Liver (tissue), 9 donors: Measurements from ENCODE around the gene COL27A1. TPM values are rescaled to one million over a fixed set of nuclear protein-coding genes. Genes with fewer than 3 reads are reported as not detected.

Experiments
- DNase-seq: peaks from one replicate; pipeline ENCODE4 v3.0.0-alpha.2; 2017; ENCODE audit warnings: low spot score
- H3K27ac ChIP-seq, 2 donors: one replicate each; pipeline ENCODE4 v1.7.0; 2013; ENCODE audit warnings: inconsistent platforms in 2 of 2, low read length in 2 of 2, control low read depth in 1 of 2, low read depth in 1 of 2, mild to moderate bottlenecking in 1 of 2
- H3K27me3 ChIP-seq, 4 donors: one replicate each; pipeline versions ENCODE4 v1.6.1 to v1.7.0; 2013; ENCODE audit warnings: low read length in 3 of 4, inconsistent platforms in 1 of 4, mild to moderate bottlenecking in 1 of 4, moderate library complexity in 1 of 4; ENCODE audit not compliant: control insufficient read depth in 4 of 4, insufficient read depth in 4 of 4
- H3K36me3 ChIP-seq, 4 donors: one replicate each; pipeline versions ENCODE4 v1.6.1 to v1.7.0; 2013; ENCODE audit warnings: low read length in 3 of 4, mild to moderate bottlenecking in 3 of 4, low read depth in 1 of 4, moderate library complexity in 1 of 4; ENCODE audit not compliant: control insufficient read depth in 4 of 4, insufficient read depth in 3 of 4
- H3K4me1 ChIP-seq, 4 donors: one replicate each; pipeline versions ENCODE4 v1.6.1 to v1.7.0; 2013; ENCODE audit warnings: low read length in 3 of 4, mild to moderate bottlenecking in 3 of 4, moderate library complexity in 1 of 4; ENCODE audit not compliant: control insufficient read depth in 4 of 4, insufficient read depth in 4 of 4
- H3K4me3 ChIP-seq, 3 donors: one replicate each; pipeline versions ENCODE4 v1.6.1 to v1.7.0; 2013; ENCODE audit warnings: low read length in 3 of 3, control low read depth in 1 of 3, low read depth in 1 of 3, mild to moderate bottlenecking in 1 of 3
- H3K9ac ChIP-seq, 2 donors: one replicate each; pipeline ENCODE4 v1.7.0; 2013; ENCODE audit warnings: low read length in 2 of 2, mild to moderate bottlenecking in 2 of 2, moderate library complexity in 2 of 2, control low read depth in 1 of 2, low read depth in 1 of 2
- H3K9me3 ChIP-seq, 4 donors: one replicate each; pipeline versions ENCODE4 v1.6.1 to v1.7.0; 2013; ENCODE audit warnings: low read length in 3 of 4; ENCODE audit not compliant: control insufficient read depth in 4 of 4
- ATF3 ChIP-seq: IDR thresholded peaks from 2 replicates; pipeline ENCODE4 v1.6.1; 2016; ENCODE audit warnings: antibody characterized with exemption
- EGR1 ChIP-seq, 2 donors: IDR thresholded peaks; 2 replicates each; pipeline ENCODE4 v1.6.1; 2016 to 2018; ENCODE audit warnings: antibody characterized with exemption in 2 of 2, low read depth in 2 of 2
- FOXA1 ChIP-seq: IDR thresholded peaks from 2 replicates; pipeline ENCODE4 v1.6.1; 2016; ENCODE audit warnings: antibody characterized with exemption
- FOXA2 ChIP-seq: IDR thresholded peaks from 2 replicates; pipeline ENCODE4 v1.6.1; 2016; ENCODE audit warnings: antibody characterized with exemption
- GABPA ChIP-seq, 2 donors: IDR thresholded peaks in 1 of 2; conservative IDR thresholded peaks in 1 of 2; 2 replicates each; pipeline ENCODE4 v1.6.1; 2016; ENCODE audit warnings: antibody characterized with exemption in 2 of 2, mild to moderate bottlenecking in 1 of 2, moderate library complexity in 1 of 2
- HNF4A ChIP-seq, 2 donors: conservative IDR thresholded peaks; 2 replicates each; pipeline ENCODE4 v1.6.1; 2016; ENCODE audit warnings: antibody characterized with exemption in 2 of 2, mild to moderate bottlenecking in 2 of 2
- HNF4G ChIP-seq: IDR thresholded peaks from 2 replicates; pipeline ENCODE4 v1.6.1; 2016; ENCODE audit warnings: antibody characterized with exemption
- JUND ChIP-seq, 2 donors: IDR thresholded peaks; 2 replicates each; pipeline ENCODE4 v1.6.1; 2016; ENCODE audit warnings: antibody characterized with exemption in 2 of 2
- MAX ChIP-seq: IDR thresholded peaks from 2 replicates; pipeline ENCODE4 v1.6.1; 2016; ENCODE audit warnings: antibody characterized with exemption
- RAD21 ChIP-seq, 2 donors: IDR thresholded peaks; 2 replicates each; pipeline ENCODE4 v1.6.1; 2016; ENCODE audit warnings: antibody characterized with exemption in 2 of 2, mild to moderate bottlenecking in 2 of 2
- REST ChIP-seq: IDR thresholded peaks from 2 replicates; pipeline ENCODE4 v1.6.1; 2016; ENCODE audit warnings: antibody characterized with exemption, mild to moderate bottlenecking
- RXRA ChIP-seq, 2 donors: IDR thresholded peaks; 2 replicates each; pipeline ENCODE4 v1.6.1; 2017 to 2018; ENCODE audit warnings: antibody characterized with exemption in 2 of 2, mild to moderate bottlenecking in 1 of 2
- TAF1 ChIP-seq: conservative IDR thresholded peaks from 2 replicates; pipeline ENCODE4 v1.6.1; 2016; ENCODE audit warnings: antibody characterized with exemption, mild to moderate bottlenecking
- YY1 ChIP-seq: IDR thresholded peaks from 2 replicates; pipeline ENCODE4 v1.6.1; 2016; ENCODE audit warnings: antibody characterized with exemption, mild to moderate bottlenecking
- WGBS: extraction: QIAGEN DNeasy Blood & Tissue Kit; methylation state at CpG from one replicate; pipeline ENCODE4 v1.1.7; 2013; 5-methylcytosine and 5-hydroxymethylcytosine counted together
- polyA plus RNA-seq, 2 donors: library from polyadenylated mRNA; stranded (reverse) in 1 of 2; unstranded in 1 of 2; fragments of 200-250 nt in 1 of 2; fragments of >200 nt in 1 of 2; fragmentation: Nextera tagmentation in 1 of 2; extraction: Ambion mirVana in 1 of 2; gene quantifications; one replicate each; pipeline versions ENCODE4 v1.2.1 to v1.2.3, GENCODE V29; 2013 to 2015
- total RNA-seq, 2 donors: library from RNA; depleted of rRNA; stranded (reverse); fragments of >200 nt; gene quantifications; one replicate each; pipeline ENCODE4 v1.2.3, GENCODE V29; 2014
- TF ChIP-seq, protein P1 (sequence below): fragments of 150-350 bp; IDR thresholded peaks from 2 replicates; pipeline ENCODE4 v1.5.1; 2017; ENCODE audit warnings: improper control_type of control experiment, low read depth, low read length; ENCODE audit not compliant: missing input control
- TF ChIP-seq, protein P2 (sequence below): IDR thresholded peaks from 2 replicates; pipeline ENCODE4 v1.6.1; 2016; ENCODE audit warnings: antibody characterized with exemption
- donor health status: healthy.
- donor health status: healthy.
- donor health status: healthy.
- donor health status: healthy.
- donor health status: healthy.

COL27A1 gene
- total and polyA plus RNA-seq, 4 donors, result 7.0 to 20.4 (median 12.0) TPM

DNA sequence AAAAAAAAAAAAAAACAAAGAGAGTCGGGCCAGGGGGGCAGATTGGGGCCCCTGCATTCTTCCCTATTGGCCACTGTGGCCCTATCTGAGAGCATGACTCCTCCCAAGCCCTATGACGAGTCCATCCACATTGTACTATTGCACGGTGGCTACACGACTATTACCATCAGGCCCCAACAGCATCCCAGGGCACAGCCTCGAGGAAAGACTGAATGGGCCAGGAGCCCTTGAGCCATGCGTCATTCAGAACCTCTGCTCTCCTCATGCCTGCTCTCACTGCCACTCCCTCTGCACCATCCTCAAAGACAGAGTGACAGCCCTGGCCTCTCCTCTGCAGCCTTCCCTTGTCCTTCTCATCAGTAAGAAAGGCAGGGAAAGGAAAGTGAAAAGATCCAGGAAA is 147.4 kb downstream of the COL27A1 start:
- 85% methylated on average over 6 of the region's 6 CpGs for WGBS
- no peaks in the 10 kb centered on the region for H3K9me3 ChIP-seq
- no peak overlapping the region for H3K4me3 ChIP-seq
- peaks cover 0 to 13% (median 8%) of the 10 kb centered on the region in 4 donors for H3K36me3 ChIP-seq
- TF ChIP-seq MAX, result no peak
- TF ChIP-seq YY1, result no peak
- TF ChIP-seq, protein P1, sequence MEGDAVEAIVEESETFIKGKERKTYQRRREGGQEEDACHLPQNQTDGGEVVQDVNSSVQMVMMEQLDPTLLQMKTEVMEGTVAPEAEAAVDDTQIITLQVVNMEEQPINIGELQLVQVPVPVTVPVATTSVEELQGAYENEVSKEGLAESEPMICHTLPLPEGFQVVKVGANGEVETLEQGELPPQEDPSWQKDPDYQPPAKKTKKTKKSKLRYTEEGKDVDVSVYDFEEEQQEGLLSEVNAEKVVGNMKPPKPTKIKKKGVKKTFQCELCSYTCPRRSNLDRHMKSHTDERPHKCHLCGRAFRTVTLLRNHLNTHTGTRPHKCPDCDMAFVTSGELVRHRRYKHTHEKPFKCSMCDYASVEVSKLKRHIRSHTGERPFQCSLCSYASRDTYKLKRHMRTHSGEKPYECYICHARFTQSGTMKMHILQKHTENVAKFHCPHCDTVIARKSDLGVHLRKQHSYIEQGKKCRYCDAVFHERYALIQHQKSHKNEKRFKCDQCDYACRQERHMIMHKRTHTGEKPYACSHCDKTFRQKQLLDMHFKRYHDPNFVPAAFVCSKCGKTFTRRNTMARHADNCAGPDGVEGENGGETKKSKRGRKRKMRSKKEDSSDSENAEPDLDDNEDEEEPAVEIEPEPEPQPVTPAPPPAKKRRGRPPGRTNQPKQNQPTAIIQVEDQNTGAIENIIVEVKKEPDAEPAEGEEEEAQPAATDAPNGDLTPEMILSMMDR, result no peak
- no peak for TF ChIP-seq REST
- no peak for TF ChIP-seq GABPA (IDR thresholded peaks at IDR 0.05 in 1 of 2, conservative IDR thresholded peaks at IDR 0.05 in 1 of 2)
- TF ChIP-seq FOXA2, result no peak
- no peak for TF ChIP-seq JUND (IDR thresholded peaks at IDR 0.05)
- H3K27me3 ChIP-seq, result no peaks in the 10 kb centered on the region
- DNase-seq, result no peak
- H3K9ac ChIP-seq, result no peak overlapping the region
- H3K4me1 ChIP-seq, result peaks cover 0 to 28% (median 16%) of the 10 kb centered on the region in 4 donors
- H3K27ac ChIP-seq, result no peak overlapping the region

DNA sequence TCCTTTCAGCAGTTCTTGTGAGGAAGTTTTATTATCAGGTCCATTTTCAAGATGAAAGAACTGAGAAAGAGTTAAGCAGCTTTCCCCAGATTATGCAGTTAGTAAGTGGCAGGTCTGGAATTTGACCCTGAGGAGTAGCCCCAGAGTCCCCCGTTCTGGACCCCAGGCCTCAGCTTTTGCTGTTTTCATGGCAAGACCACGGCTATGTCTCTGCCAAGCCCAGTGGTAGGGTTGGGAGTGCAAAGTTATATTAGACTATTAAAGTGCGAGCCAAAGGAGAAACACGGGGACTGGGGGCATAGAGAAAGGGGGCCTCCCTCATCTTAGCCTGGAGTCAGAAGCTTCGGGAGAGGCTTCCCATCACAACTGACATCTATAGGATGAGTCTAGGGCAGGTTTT is 148.2 kb downstream of the COL27A1 start:
- WGBS, result 94% methylated on average over 5 of the region's 5 CpGs
- H3K9ac ChIP-seq, result no peak overlapping the region
- TF ChIP-seq RXRA (IDR thresholded peaks at IDR 0.05), result no peak
- no peak for TF ChIP-seq TAF1
- TF ChIP-seq RAD21 (IDR thresholded peaks at IDR 0.05), result no peak
- TF ChIP-seq GABPA (IDR thresholded peaks at IDR 0.05 in 1 of 2, conservative IDR thresholded peaks at IDR 0.05 in 1 of 2), result no peak
- TF ChIP-seq JUND (IDR thresholded peaks at IDR 0.05), result no peak
- TF ChIP-seq, protein P1, result no peak
- no peak for TF ChIP-seq ATF3
- TF ChIP-seq FOXA2, result no peak
- no peak for TF ChIP-seq REST
- no peak for TF ChIP-seq HNF4A (conservative IDR thresholded peaks at IDR 0.05)
- no peak for TF ChIP-seq EGR1 (IDR thresholded peaks at IDR 0.05; ENCODE audit: low read depth in 2 of 2)
- TF ChIP-seq, protein P2, sequence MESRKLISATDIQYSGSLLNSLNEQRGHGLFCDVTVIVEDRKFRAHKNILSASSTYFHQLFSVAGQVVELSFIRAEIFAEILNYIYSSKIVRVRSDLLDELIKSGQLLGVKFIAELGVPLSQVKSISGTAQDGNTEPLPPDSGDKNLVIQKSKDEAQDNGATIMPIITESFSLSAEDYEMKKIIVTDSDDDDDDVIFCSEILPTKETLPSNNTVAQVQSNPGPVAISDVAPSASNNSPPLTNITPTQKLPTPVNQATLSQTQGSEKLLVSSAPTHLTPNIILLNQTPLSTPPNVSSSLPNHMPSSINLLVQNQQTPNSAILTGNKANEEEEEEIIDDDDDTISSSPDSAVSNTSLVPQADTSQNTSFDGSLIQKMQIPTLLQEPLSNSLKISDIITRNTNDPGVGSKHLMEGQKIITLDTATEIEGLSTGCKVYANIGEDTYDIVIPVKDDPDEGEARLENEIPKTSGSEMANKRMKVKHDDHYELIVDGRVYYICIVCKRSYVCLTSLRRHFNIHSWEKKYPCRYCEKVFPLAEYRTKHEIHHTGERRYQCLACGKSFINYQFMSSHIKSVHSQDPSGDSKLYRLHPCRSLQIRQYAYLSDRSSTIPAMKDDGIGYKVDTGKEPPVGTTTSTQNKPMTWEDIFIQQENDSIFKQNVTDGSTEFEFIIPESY, result no peak
- TF ChIP-seq HNF4G, result no peak
- no peak for TF ChIP-seq FOXA1
- no peak for TF ChIP-seq YY1
- no peak for TF ChIP-seq MAX
- H3K4me1 ChIP-seq, result peaks cover 0 to 35% (median 16%) of the 10 kb centered on the region in 4 donors
- no peaks in the 10 kb centered on the region for H3K9me3 ChIP-seq
- no peak overlapping the region for H3K27ac ChIP-seq
- H3K36me3 ChIP-seq, result peaks cover 0 to 16% (median 8%) of the 10 kb centered on the region in 4 donors
- no peak overlapping the region for H3K4me3 ChIP-seq
- H3K27me3 ChIP-seq, result no peaks in the 10 kb centered on the region
- DNase-seq, result no peak
